ENCODE results near the gene MAGI2. TPM values are rescaled to one million over a fixed set of nuclear protein-coding genes. Genes with fewer than 3 reads are reported as not detected.

The MAGI2 gene
- total RNA-seq, 2 experiments from 2014 or later, result 0.03 to 0.17 TPM

DNA sequence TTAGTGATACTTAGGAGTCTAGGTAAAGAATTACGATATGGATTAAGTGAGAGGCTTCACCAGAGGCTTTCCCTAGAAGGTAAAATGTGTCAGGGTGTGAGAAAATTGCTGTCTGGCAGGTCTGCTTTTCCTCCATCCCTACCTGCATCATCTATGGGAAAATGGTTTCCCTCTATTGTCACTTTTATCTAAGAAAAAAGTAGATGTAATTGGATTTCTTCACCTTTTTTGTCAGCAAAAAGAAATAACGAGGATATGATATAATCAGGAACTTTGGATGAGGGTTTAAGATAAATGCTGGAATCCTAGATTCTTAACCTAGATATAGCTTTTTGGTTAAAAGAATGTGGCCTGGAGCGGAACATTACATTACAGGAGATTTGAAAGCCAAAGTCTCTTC is 146.1 kb downstream of the MAGI2 start:
- no peak overlapping the region for H3K4me2 ChIP-seq (ENCODE audit: low read length)
- H3K4me1 ChIP-seq (ENCODE audit: insufficient read depth, low read length, poor library complexity, severe bottlenecking), result no peaks in the 10 kb centered on the region
- DNase-seq (ENCODE audit: low spot score), result no peak
- H3K9me2 ChIP-seq (ENCODE audit: insufficient read depth, low read length), result no peaks in the 10 kb centered on the region
- ChIA-PET CTCF (ENCODE audit: unreplicated experiment) (no interaction called here), POLR2A (no interaction called here)
- H2AFZ ChIP-seq (ENCODE audit: low read length), result no peak overlapping the region
- H3K4me3 ChIP-seq (ENCODE audit: low read depth, low read length, poor library complexity, severe bottlenecking), result no peak overlapping the region
- intact Hi-C loops (cut with micrococcal nuclease; ENCODE audit: unreplicated experiment), result no loop called here
- BruUV-seq (replicated peaks), result no TSS peak
- H3K27ac ChIP-seq (ENCODE audit: low read depth, low read length, poor library complexity, severe bottlenecking), result no peak overlapping the region
- no peaks in the 10 kb centered on the region for H3K36me3 ChIP-seq (ENCODE audit: insufficient read depth, low read length)
- no peaks in the 10 kb centered on the region for H3K79me2 ChIP-seq (ENCODE audit: insufficient read depth, low read depth, low read length)
- no peaks in the 10 kb centered on the region for H3K9me3 ChIP-seq (ENCODE audit: low read length)
- H4K20me1 ChIP-seq (ENCODE audit: insufficient read depth, low read length), result no peaks in the 10 kb centered on the region
- TF ChIP-seq EZH2phosphoT487 (IDR thresholded peaks at IDR 0.05; ENCODE audit: borderline replicate concordance, low read depth, low read length), result no peak
- no peak for TF ChIP-seq CTCF (conservative IDR thresholded peaks at IDR 0.05; ENCODE audit: low read length)

DNA sequence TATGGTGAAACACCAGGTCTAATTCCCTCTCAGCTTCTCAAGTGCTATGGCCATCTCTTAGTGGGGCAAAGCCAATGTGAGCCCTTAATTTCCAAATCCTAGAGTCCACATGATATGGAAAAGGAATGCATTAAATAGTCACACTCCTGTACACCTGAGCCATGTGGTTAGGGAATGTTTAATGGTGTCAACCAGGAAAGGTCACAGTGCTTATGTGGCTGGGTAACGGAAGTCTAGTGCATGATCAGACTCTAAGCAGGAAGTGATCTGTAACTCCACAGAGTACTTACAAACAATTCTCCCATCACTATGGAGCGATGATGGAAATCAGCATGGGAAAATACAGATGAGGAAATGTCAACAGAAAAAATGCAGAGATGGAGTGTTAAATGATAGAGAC is 148.8 kb downstream of the MAGI2 start:
- intact Hi-C loops (cut with micrococcal nuclease; ENCODE audit: unreplicated experiment), result no loop called here
- H2AFZ ChIP-seq (ENCODE audit: low read length), result no peak overlapping the region

More for the DNA sequence above, 148.8 kb downstream of the MAGI2 start:
- Histone ChIP-seq H3K4me1 (ENCODE audit: insufficient read depth, low read length, poor library complexity, severe bottlenecking) (no peaks in the 10 kb centered on the region), H3K9me2 (ENCODE audit: insufficient read depth, low read length) (no peaks in the 10 kb centered on the region), H3K9me3 (ENCODE audit: low read length) (no peaks in the 10 kb centered on the region), H3K4me3 (ENCODE audit: low read depth, low read length, poor library complexity, severe bottlenecking) (no peak overlapping the region), H3K4me2 (ENCODE audit: low read length) (no peak overlapping the region), H4K20me1 (ENCODE audit: insufficient read depth, low read length) (no peaks in the 10 kb centered on the region), H3K36me3 (ENCODE audit: insufficient read depth, low read length) (no peaks in the 10 kb centered on the region), H3K27ac (ENCODE audit: low read depth, low read length, poor library complexity, severe bottlenecking) (no peak overlapping the region), H3K79me2 (ENCODE audit: insufficient read depth, low read depth, low read length) (no peaks in the 10 kb centered on the region)
- no peak for TF ChIP-seq EZH2phosphoT487 (IDR thresholded peaks at IDR 0.05; ENCODE audit: borderline replicate concordance, low read depth, low read length)
- TF ChIP-seq CTCF (conservative IDR thresholded peaks at IDR 0.05; ENCODE audit: low read length), result no peak
- POLR2A ChIA-PET, result interaction anchor here (0.5 kb wide), 1 partner anchor 1048 kb away, joined by 3 read pairs; no protein-coding TSS in a partner anchor
- no peak for DNase-seq (ENCODE audit: low spot score)
- CTCF ChIA-PET (ENCODE audit: unreplicated experiment), result no interaction called here
- BruUV-seq (replicated peaks), result no TSS peak
